ENCODE data around the gene RHBDF1. TPM values are rescaled to one million over a fixed set of nuclear protein-coding genes. Genes with fewer than 3 reads are reported as not detected.
A peak's percentile ranks its signal among the peaks of the same experiment; 100 is the strongest.

The RHBDF1 gene
- total and polyA plus RNA-seq, 12 donors, result 2.3 to 55.7 (median 7.6) TPM

- no peak overlapping the region for H3K27ac ChIP-seq
- no peaks in the 10 kb centered on the region for H3K9me3 ChIP-seq (replicated peaks in 1 of 3)
- no peak for DNase-seq
- H3K36me3 ChIP-seq (replicated peaks in 1 of 2), result no peaks in the 10 kb centered on the region
- TF ChIP-seq CTCF (IDR thresholded peaks at IDR 0.05), result no peak
- no peak for TF ChIP-seq POLR2A (IDR thresholded peaks at IDR 0.05)
- intact Hi-C loops (cut with DNase I), result no loop called here
- H3K4me3 ChIP-seq, result no peak overlapping the region
- WGBS, 4 donors, result 74 to 88% (median 82%) methylated on average over 5 to 12 of the region's 12 CpGs
- no peaks in the 10 kb centered on the region for H3K27me3 ChIP-seq
- H3K4me1 ChIP-seq (replicated peaks in 1 of 2), result peaks cover 32 to 41% of the 10 kb centered on the region in 2 donors
Measured at GRCh38 chr16:74051-74746, 1.8 kb upstream of the RHBDF1 start.

GRCh38 chr16:71540-72401 lies 660 bp downstream of the RHBDF1 start:
- Histone ChIP-seq H3K4me3 (peak overlapping the region in 2 of 4 donors; percentile 37 to 77), H3K27me3 (no peaks in the 10 kb centered on the region), H3K27ac (peak overlapping the region in 4 of 5 donors; percentile 32 to 89 (median 46)), H3K9me3 (replicated peaks in 1 of 3) (no peaks in the 10 kb centered on the region), H3K4me1 (replicated peaks in 1 of 2) (peaks cover 13 to 24% of the 10 kb centered on the region in 2 donors), H3K36me3 (replicated peaks in 1 of 2) (no peaks in the 10 kb centered on the region)
- intact Hi-C loops (cut with DNase I), result no loop called here
- peak in 3 of 7 donors; percentile 57 to 66 (median 59) for DNase-seq
- WGBS, 4 donors, result 20 to 39% (median 21%) methylated on average over 25 to 57 of the region's 57 CpGs; no CpG with 5 or more reads in 1 of the 4 donors
- TF ChIP-seq POLR2A (IDR thresholded peaks at IDR 0.05) (no peak), CTCF (IDR thresholded peaks at IDR 0.05) (peak in 1 of 6 experiments; percentile 10)

GRCh38 chr16:71210-71539 lies 1.3 kb downstream of the RHBDF1 start:
- 67 to 80% (median 73%) methylated on average over 3 to 5 of the region's 5 CpGs for WGBS, 4 donors
- H3K4me3 ChIP-seq, result peak overlapping the region in 1 of 4 donors; percentile 77
- peak overlapping the region in 2 of 5 donors; percentile 44 to 89 for H3K27ac ChIP-seq
- no peaks in the 10 kb centered on the region for H3K9me3 ChIP-seq (replicated peaks in 1 of 3)
- TF ChIP-seq POLR2A (IDR thresholded peaks at IDR 0.05), result no peak
- TF ChIP-seq CTCF (IDR thresholded peaks at IDR 0.05), result no peak
- no peaks in the 10 kb centered on the region for H3K36me3 ChIP-seq (replicated peaks in 1 of 2)
- no peaks in the 10 kb centered on the region for H3K27me3 ChIP-seq
- peaks cover 7 to 18% of the 10 kb centered on the region in 2 donors for H3K4me1 ChIP-seq (replicated peaks in 1 of 2)
- DNase-seq, result no peak
- intact Hi-C loops (cut with DNase I), result no loop called here

GRCh38 chr16:69181-69580 lies 3.2 kb downstream of the RHBDF1 start:
- Histone ChIP-seq H3K36me3 (replicated peaks in 1 of 2) (no peaks in the 10 kb centered on the region), H3K9me3 (replicated peaks in 1 of 3) (no peaks in the 10 kb centered on the region), H3K4me3 (no peak overlapping the region), H3K27ac (no peak overlapping the region), H3K27me3 (no peaks in the 10 kb centered on the region), H3K4me1 (replicated peaks in 1 of 2) (peaks cover 3 to 11% of the 10 kb centered on the region in 2 donors)
- 67 to 83% (median 81%) methylated on average over 7 to 8 of the region's 8 CpGs for WGBS, 4 donors
- TF ChIP-seq CTCF (IDR thresholded peaks at IDR 0.05), result no peak
- no peak for TF ChIP-seq POLR2A (IDR thresholded peaks at IDR 0.05)
- DNase-seq, result no peak
- intact Hi-C loops (cut with DNase I), result no loop called here
